HCT116 (cell line): ENCODE measurements around the gene LCNL1.

Source experiments
- CBX3 ChIP-seq: IDR thresholded peaks from 2 replicates; pipeline ENCODE4 v1.6.1; 2012; ENCODE audit warnings: low read depth
- EZH2 ChIP-seq: fragments of 200-600 bp; sonication (generic); IDR thresholded peaks from 2 replicates; pipeline ENCODE4 v1.6.1; 2017; ENCODE audit warnings: antibody characterized with exemption, mixed run types
- JUND ChIP-seq: IDR thresholded peaks from 2 replicates; pipeline ENCODE4 v1.6.1; 2012
- POLR2A ChIP-seq: IDR thresholded peaks from 2 replicates; pipeline ENCODE4 v1.7.0; 2011; ENCODE audit warnings: borderline replicate concordance; ENCODE audit not compliant: insufficient read depth, insufficient read length; ENCODE audit errors: extremely low read depth
- POLR2AphosphoS5 ChIP-seq: IDR thresholded peaks from 2 replicates; pipeline ENCODE4 v1.6.1; 2011; ENCODE audit warnings: mild to moderate bottlenecking, low read depth, low read length, moderate library complexity
- RAD21 ChIP-seq: IDR thresholded peaks from 2 replicates; pipeline ENCODE4 v1.6.1; 2012; ENCODE audit warnings: low read depth, mild to moderate bottlenecking
- SRF ChIP-seq: IDR thresholded peaks from 2 replicates; pipeline ENCODE4 v1.6.1; 2012; ENCODE audit warnings: low read depth
- TCF7L2 ChIP-seq: IDR thresholded peaks from 2 replicates; pipeline ENCODE4 v1.7.0; 2011; ENCODE audit warnings: borderline replicate concordance, inconsistent platforms; ENCODE audit not compliant: insufficient read depth, insufficient read length; ENCODE audit errors: extremely low read depth
- ZFX ChIP-seq: fragments of 450-650 bp; IDR thresholded peaks from 2 replicates; pipeline ENCODE4 v1.6.1; 2017
- ZNF274 ChIP-seq: fragments of 200-500 bp; sonication (Bioruptor generic); IDR thresholded peaks from 2 replicates; pipeline ENCODE4 v1.6.1; 2014; ENCODE audit warnings: mild to moderate bottlenecking, low read depth, low read length, inconsistent platforms
- TF ChIP-seq, protein P1 (sequence below), 3 experiments: fragments of 200-600 bp in 1 of 3; sonication (generic) in 1 of 3; IDR thresholded peaks in 2 of 3; conservative IDR thresholded peaks in 1 of 3; 2 replicates each; pipeline ENCODE4 v1.5.1; 2012 to 2017; ENCODE audit warnings: low read depth in 2 of 3, low read length in 2 of 3, antibody characterized with exemption in 1 of 3, borderline replicate concordance in 1 of 3, control low read depth in 1 of 3, mild to moderate bottlenecking in 1 of 3, mixed read lengths in 1 of 3, mixed run types in 1 of 3, moderate library complexity in 1 of 3; ENCODE audit not compliant: insufficient read depth in 1 of 3

DNA sequence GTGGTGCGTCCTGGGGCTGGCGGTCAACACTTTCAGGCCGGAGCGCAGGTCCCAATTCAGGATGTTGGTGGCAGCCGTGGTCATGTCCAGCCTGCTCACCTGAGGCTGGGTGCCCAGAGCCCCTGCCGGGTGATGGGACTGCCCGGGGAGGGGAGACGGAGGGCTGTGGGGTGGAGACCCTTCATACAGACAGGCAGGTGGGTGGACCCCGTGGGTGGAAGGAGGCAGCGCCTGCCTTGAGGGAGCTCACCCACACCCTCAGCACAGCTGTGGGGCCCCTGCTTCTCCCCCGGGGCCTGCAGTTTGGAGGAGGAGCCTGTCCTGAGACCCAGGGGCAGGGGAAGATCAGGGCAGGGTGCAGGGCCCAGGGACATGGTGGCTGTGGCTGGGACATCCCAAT, 12.4 kb upstream of the LCNL1 start:
- TF ChIP-seq, protein P1, sequence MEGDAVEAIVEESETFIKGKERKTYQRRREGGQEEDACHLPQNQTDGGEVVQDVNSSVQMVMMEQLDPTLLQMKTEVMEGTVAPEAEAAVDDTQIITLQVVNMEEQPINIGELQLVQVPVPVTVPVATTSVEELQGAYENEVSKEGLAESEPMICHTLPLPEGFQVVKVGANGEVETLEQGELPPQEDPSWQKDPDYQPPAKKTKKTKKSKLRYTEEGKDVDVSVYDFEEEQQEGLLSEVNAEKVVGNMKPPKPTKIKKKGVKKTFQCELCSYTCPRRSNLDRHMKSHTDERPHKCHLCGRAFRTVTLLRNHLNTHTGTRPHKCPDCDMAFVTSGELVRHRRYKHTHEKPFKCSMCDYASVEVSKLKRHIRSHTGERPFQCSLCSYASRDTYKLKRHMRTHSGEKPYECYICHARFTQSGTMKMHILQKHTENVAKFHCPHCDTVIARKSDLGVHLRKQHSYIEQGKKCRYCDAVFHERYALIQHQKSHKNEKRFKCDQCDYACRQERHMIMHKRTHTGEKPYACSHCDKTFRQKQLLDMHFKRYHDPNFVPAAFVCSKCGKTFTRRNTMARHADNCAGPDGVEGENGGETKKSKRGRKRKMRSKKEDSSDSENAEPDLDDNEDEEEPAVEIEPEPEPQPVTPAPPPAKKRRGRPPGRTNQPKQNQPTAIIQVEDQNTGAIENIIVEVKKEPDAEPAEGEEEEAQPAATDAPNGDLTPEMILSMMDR (IDR thresholded peaks at IDR 0.05 in 2 of 3, conservative IDR thresholded peaks at IDR 0.05 in 1 of 3; ENCODE audit: borderline replicate concordance in 1 of 3, insufficient read depth in 1 of 3, low read depth in 2 of 3, low read length in 2 of 3): no peak
- no peak for TF ChIP-seq ZFX
- no peak for TF ChIP-seq JUND
- TF ChIP-seq RAD21: no peak
- no peak for TF ChIP-seq EZH2
- TF ChIP-seq POLR2A: no peak
- no peak for TF ChIP-seq ZNF274
- TF ChIP-seq SRF: no peak
- TF ChIP-seq TCF7L2: no peak
- no peak for TF ChIP-seq POLR2AphosphoS5
- TF ChIP-seq CBX3: no peak
